ENCODE data around the gene PTPN22.

- TF ChIP-seq CTCF (conservative IDR thresholded peaks at IDR 0.05; ENCODE audit: low read length): no peak
- no peak for TF ChIP-seq EZH2phosphoT487 (IDR thresholded peaks at IDR 0.05; ENCODE audit: borderline replicate concordance)
Observed at GRCh38 chr1:113856401-113856790, 15.1 kb downstream of the PTPN22 start.
